ENCODE data around the gene IL2RA.

DNA sequence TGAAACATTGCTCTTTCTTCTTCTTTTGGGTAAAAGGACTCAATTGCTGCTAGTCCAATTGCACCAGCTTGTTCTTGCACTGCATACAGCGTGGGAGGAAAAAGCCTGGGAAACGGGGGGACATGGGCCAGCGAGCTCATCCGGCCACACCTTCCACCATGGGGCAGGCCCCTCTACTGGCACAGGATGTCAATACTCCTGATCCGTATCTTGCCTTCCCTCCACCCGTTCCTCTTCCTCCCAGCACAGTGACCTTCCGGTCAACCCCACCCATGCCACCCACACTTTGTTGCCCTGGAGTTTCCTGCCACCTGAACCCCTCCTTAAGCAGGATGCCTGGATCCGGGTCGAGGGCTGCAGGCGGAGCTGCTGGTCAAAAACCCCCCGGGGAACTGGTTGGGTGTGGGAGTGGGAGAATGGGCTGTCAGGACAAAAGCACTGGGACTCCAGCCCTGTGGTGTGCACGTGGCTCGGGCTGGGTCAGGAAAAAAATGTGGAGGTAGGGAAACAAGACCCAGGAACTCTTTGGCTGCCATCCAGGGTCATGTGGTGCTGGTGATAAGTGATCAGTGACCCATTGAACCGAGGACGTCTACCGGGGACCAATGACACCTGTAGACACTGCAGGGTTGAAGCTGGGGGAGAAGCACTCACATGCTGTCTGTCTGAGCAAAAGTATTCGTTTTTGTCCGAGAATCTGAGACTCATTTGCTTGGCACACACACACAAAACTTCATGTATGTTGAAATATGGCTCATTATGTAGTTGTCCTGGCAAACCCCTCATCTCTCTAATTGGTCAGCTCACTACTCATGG, 8.1 kb downstream of the IL2RA start:
- TF ChIP-seq, protein P1, sequence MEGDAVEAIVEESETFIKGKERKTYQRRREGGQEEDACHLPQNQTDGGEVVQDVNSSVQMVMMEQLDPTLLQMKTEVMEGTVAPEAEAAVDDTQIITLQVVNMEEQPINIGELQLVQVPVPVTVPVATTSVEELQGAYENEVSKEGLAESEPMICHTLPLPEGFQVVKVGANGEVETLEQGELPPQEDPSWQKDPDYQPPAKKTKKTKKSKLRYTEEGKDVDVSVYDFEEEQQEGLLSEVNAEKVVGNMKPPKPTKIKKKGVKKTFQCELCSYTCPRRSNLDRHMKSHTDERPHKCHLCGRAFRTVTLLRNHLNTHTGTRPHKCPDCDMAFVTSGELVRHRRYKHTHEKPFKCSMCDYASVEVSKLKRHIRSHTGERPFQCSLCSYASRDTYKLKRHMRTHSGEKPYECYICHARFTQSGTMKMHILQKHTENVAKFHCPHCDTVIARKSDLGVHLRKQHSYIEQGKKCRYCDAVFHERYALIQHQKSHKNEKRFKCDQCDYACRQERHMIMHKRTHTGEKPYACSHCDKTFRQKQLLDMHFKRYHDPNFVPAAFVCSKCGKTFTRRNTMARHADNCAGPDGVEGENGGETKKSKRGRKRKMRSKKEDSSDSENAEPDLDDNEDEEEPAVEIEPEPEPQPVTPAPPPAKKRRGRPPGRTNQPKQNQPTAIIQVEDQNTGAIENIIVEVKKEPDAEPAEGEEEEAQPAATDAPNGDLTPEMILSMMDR (conservative IDR thresholded peaks at IDR 0.05; ENCODE audit: low read depth, low read length): no peak
- no peak for TF ChIP-seq EZH2 (IDR thresholded peaks at IDR 0.05; ENCODE audit: borderline replicate concordance, low read depth, low read length, poor library complexity, severe bottlenecking)

Measured in A673 (cell line).